ENCODE results near the gene EGF. TPM values are rescaled to one million over a fixed set of nuclear protein-coding genes. Genes with fewer than 3 reads are reported as not detected.

Gene EGF
- total RNA-seq, 2 donors from 2014 or later, result 14.6 to 33.7 TPM

GRCh38 chr4:109952612-109953011 lies 39.9 kb downstream of the EGF start:
- no peak for DNase-seq
- H3K27ac Mint-ChIP-seq, result no peak overlapping the region
- H3K9me3 Mint-ChIP-seq, result no peaks in the 10 kb centered on the region
- Histone ChIP-seq H3K27me3 (ENCODE audit: control insufficient read depth, insufficient read depth, low read length, poor library complexity, severe bottlenecking) (no peaks in the 10 kb centered on the region), H3K9me3 (ENCODE audit: control insufficient read depth, low read length) (no peaks in the 10 kb centered on the region), H3K4me1 (ENCODE audit: control insufficient read depth, insufficient read depth, low read length) (peaks cover 9% of the 10 kb centered on the region), H3K27ac (ENCODE audit: low read depth, low read length) (no peak overlapping the region), H3K9ac (ENCODE audit: extremely low read depth, low read length, poor library complexity, severe bottlenecking) (no peak overlapping the region), H3K36me3 (ENCODE audit: control insufficient read depth, insufficient read depth, low read length) (peaks cover 6% of the 10 kb centered on the region), H3K4me3 (ENCODE audit: low read length) (no peak overlapping the region)
- no peak for TF ChIP-seq CTCF (conservative IDR thresholded peaks at IDR 0.05)
- peaks cover 6% of the 10 kb centered on the region for H3K36me3 Mint-ChIP-seq (ENCODE audit: low read depth)
- no peak overlapping the region for H3K4me3 Mint-ChIP-seq
- H3K4me1 Mint-ChIP-seq, result peaks cover 25% of the 10 kb centered on the region
- WGBS, 2 experiments (ENCODE audit: insufficient coverage in 1 of 2, insufficient read length in 1 of 2), result 100% methylated on average over 1 of the region's 1 CpG; no CpG with 5 or more reads in 1 of the 2 experiments
- H3K27me3 Mint-ChIP-seq (ENCODE audit: insufficient read depth), result no peaks in the 10 kb centered on the region

GRCh38 chr4:109953556-109953955 lies 40.9 kb downstream of the EGF start:
- H3K27ac ChIP-seq (ENCODE audit: low read depth, low read length), result no peak overlapping the region
- H3K4me1 Mint-ChIP-seq, result peaks cover 27% of the 10 kb centered on the region
- no peaks in the 10 kb centered on the region for H3K9me3 ChIP-seq (ENCODE audit: control insufficient read depth, low read length)
- no peaks in the 10 kb centered on the region for H3K36me3 ChIP-seq (ENCODE audit: control insufficient read depth, insufficient read depth, low read length)
- peaks cover 12% of the 10 kb centered on the region for H3K4me1 ChIP-seq (ENCODE audit: control insufficient read depth, insufficient read depth, low read length)
- no peak overlapping the region for H3K4me3 Mint-ChIP-seq
- WGBS, 2 experiments (ENCODE audit: insufficient coverage in 1 of 2, insufficient read length in 1 of 2), result 88 to 97% methylated on average over 1 to 3 of the region's 3 CpGs
- no peak for DNase-seq
- no peak for TF ChIP-seq CTCF (conservative IDR thresholded peaks at IDR 0.05)
- H3K27ac Mint-ChIP-seq, result no peak overlapping the region
- H3K36me3 Mint-ChIP-seq (ENCODE audit: low read depth), result no peaks in the 10 kb centered on the region
- H3K9me3 Mint-ChIP-seq, result no peaks in the 10 kb centered on the region
- H3K27me3 Mint-ChIP-seq (ENCODE audit: insufficient read depth), result no peaks in the 10 kb centered on the region
- H3K4me3 ChIP-seq (ENCODE audit: low read length), result no peak overlapping the region
- H3K9ac ChIP-seq (ENCODE audit: extremely low read depth, low read length, poor library complexity, severe bottlenecking), result no peak overlapping the region
- H3K27me3 ChIP-seq (ENCODE audit: control insufficient read depth, insufficient read depth, low read length, poor library complexity, severe bottlenecking), result no peaks in the 10 kb centered on the region

GRCh38 chr4:109955146-109955545 lies 42.5 kb downstream of the EGF start:
- Mint-ChIP-seq H3K4me3 (no peak overlapping the region), H3K9me3 (no peaks in the 10 kb centered on the region)

More at GRCh38 chr4:109955146-109955545, 42.5 kb downstream of the EGF start:
- no peaks in the 10 kb centered on the region for H3K9me3 ChIP-seq (ENCODE audit: control insufficient read depth, low read length)
- Mint-ChIP-seq H3K4me1 (peaks cover 27% of the 10 kb centered on the region), H3K27ac (no peak overlapping the region), H3K27me3 (ENCODE audit: insufficient read depth) (no peaks in the 10 kb centered on the region), H3K36me3 (ENCODE audit: low read depth) (peaks cover 2% of the 10 kb centered on the region)
- WGBS, 2 experiments (ENCODE audit: insufficient coverage in 1 of 2, insufficient read length in 1 of 2), result 97 to 100% methylated on average over 1 of the region's 1 CpG
- no peak for DNase-seq
- H3K4me3 ChIP-seq (ENCODE audit: low read length), result no peak overlapping the region
- peaks cover 12% of the 10 kb centered on the region for H3K4me1 ChIP-seq (ENCODE audit: control insufficient read depth, insufficient read depth, low read length)
- no peaks in the 10 kb centered on the region for H3K27me3 ChIP-seq (ENCODE audit: control insufficient read depth, insufficient read depth, low read length, poor library complexity, severe bottlenecking)
- no peak for TF ChIP-seq CTCF (conservative IDR thresholded peaks at IDR 0.05)
- no peaks in the 10 kb centered on the region for H3K36me3 ChIP-seq (ENCODE audit: control insufficient read depth, insufficient read depth, low read length)
- no peak overlapping the region for H3K27ac ChIP-seq (ENCODE audit: low read depth, low read length)
- H3K9ac ChIP-seq (ENCODE audit: extremely low read depth, low read length, poor library complexity, severe bottlenecking), result no peak overlapping the region

All from endodermal cell (in vitro differentiated cells).